Measurements from ENCODE around the gene KCTD6.

The KCTD6 gene

GRCh38 chr3:58491506-58492402 is at the start of gene KCTD6:
Gene KCTD6 (plus strand): TSS chr3:58492096. CDS start chr3:58498756, 6,660 bp downstream.
- peak; percentile 63 to 82 for DNase-seq (ENCODE audit: low read depth in 2 of 2)

- DNase-seq (ENCODE audit: low read depth in 2 of 2) = no peak
Measured at GRCh38 chr3:58452176-58452575, 39.7 kb upstream of the KCTD6 start.

- DNase-seq (ENCODE audit: low read depth in 2 of 2) = no peak
Measured at GRCh38 chr3:58459160-58459559, 32.7 kb upstream of the KCTD6 start.

- no peak for DNase-seq (ENCODE audit: low read depth in 2 of 2)
Measured at GRCh38 chr3:58462829-58463180, 29.1 kb upstream of the KCTD6 start.

- DNase-seq (ENCODE audit: low read depth in 2 of 2) = peak; percentile 77 to 78
Measured at GRCh38 chr3:58463181-58463941, 28.5 kb upstream of the KCTD6 start.

GRCh38 chr3:58463942-58464271 is 28.0 kb upstream of the KCTD6 start:
- no peak for DNase-seq (ENCODE audit: low read depth in 2 of 2)

GRCh38 chr3:58464866-58465265 is 27.0 kb upstream of the KCTD6 start:
- DNase-seq (ENCODE audit: low read depth in 2 of 2) = peak in 1 of 2 donors; percentile 16

GRCh38 chr3:58466899-58467563 is 24.9 kb upstream of the KCTD6 start:
- DNase-seq (ENCODE audit: low read depth in 2 of 2) = no peak

GRCh38 chr3:58469096-58469495 is 22.8 kb upstream of the KCTD6 start:
- DNase-seq (ENCODE audit: low read depth in 2 of 2) = no peak

- no peak for DNase-seq (ENCODE audit: low read depth in 2 of 2)
Measured at GRCh38 chr3:58470363-58471024, 21.4 kb upstream of the KCTD6 start.

GRCh38 chr3:58471025-58471887 is 20.6 kb upstream of the KCTD6 start:
- peak; percentile 52 to 61 for DNase-seq (ENCODE audit: low read depth in 2 of 2)

- no peak for DNase-seq (ENCODE audit: low read depth in 2 of 2)
Measured at GRCh38 chr3:58473275-58473674, 18.6 kb upstream of the KCTD6 start.

- DNase-seq (ENCODE audit: low read depth in 2 of 2) = no peak
Measured at GRCh38 chr3:58474348-58474911, 17.5 kb upstream of the KCTD6 start.

GRCh38 chr3:58474967-58475578 is 16.8 kb upstream of the KCTD6 start:
- no peak for DNase-seq (ENCODE audit: low read depth in 2 of 2)

GRCh38 chr3:58478781-58479180 is 13.1 kb upstream of the KCTD6 start:
- no peak for DNase-seq (ENCODE audit: low read depth in 2 of 2)

GRCh38 chr3:58480309-58480708 is 11.6 kb upstream of the KCTD6 start:
- DNase-seq (ENCODE audit: low read depth in 2 of 2) = no peak

GRCh38 chr3:58482917-58483636 is 8.8 kb upstream of the KCTD6 start:
- DNase-seq (ENCODE audit: low read depth in 2 of 2) = no peak

- DNase-seq (ENCODE audit: low read depth in 2 of 2) = no peak
Measured at GRCh38 chr3:58484045-58484721, 7.7 kb upstream of the KCTD6 start.

GRCh38 chr3:58484722-58485069 is 7.2 kb upstream of the KCTD6 start:
- DNase-seq (ENCODE audit: low read depth in 2 of 2) = no peak
